ENCODE data around the gene CITED1. TPM values are rescaled to one million over a fixed set of nuclear protein-coding genes. Genes with fewer than 3 reads are reported as not detected.

Gene CITED1
- total and polyA plus RNA-seq, 2 donors (not counting 3 experiments of a cell fraction or from before 2014, with no cell fraction given), result not detected

GRCh38 chrX:72262077-72262476 lies 43.6 kb downstream of the CITED1 start:
- no peak overlapping the region for H2AFZ ChIP-seq (ENCODE audit: low read depth, low read length)
- no peaks in the 10 kb centered on the region for H3K27me3 ChIP-seq (ENCODE audit: control insufficient read depth in 2 of 2, insufficient read depth in 2 of 2, low read length in 2 of 2)
- POLR2A ChIA-PET, result no interaction called here
- H3K9ac ChIP-seq (replicated peaks; ENCODE audit: extremely low read depth, insufficient read depth, low read length), result no peak overlapping the region
- H3K27ac ChIP-seq (ENCODE audit: insufficient read depth, low read depth, low read length), result no peak overlapping the region
- no peaks in the 10 kb centered on the region for H3K9me1 ChIP-seq (replicated peaks; ENCODE audit: control insufficient read depth, extremely low read depth, insufficient read depth, low read length)
- no TSS peak for BruUV-seq (replicated peaks)
- H3K4me3 ChIP-seq (replicated peaks in 1 of 3; ENCODE audit: insufficient read depth in 1 of 3, low read depth in 1 of 3, low read length in 3 of 3), result no peak overlapping the region
- H3K79me2 ChIP-seq (ENCODE audit: control insufficient read depth, insufficient read depth, low read length), result no peaks in the 10 kb centered on the region
- H4K20me1 ChIP-seq (replicated peaks; ENCODE audit: control insufficient read depth, extremely low read depth, insufficient read depth, low read length), result no peaks in the 10 kb centered on the region
- CTCF ChIA-PET, result no interaction called here
- H3K9me3 ChIP-seq (replicated peaks; ENCODE audit: control insufficient read depth, insufficient read depth, low read length), result no peaks in the 10 kb centered on the region
- H3K36me3 ChIP-seq (ENCODE audit: control insufficient read depth in 2 of 2, extremely low read depth in 1 of 2, insufficient read depth in 2 of 2, low read length in 2 of 2), result no peaks in the 10 kb centered on the region
- FAIRE-seq, result no peak
- no peak for DNase-seq (ENCODE audit: low read depth, low spot score)
- no peak overlapping the region for H3K4me2 ChIP-seq (ENCODE audit: insufficient read depth, low read length)
- intact Hi-C loops (cut with micrococcal nuclease), result no loop called here
- TF ChIP-seq CTCF (IDR thresholded peaks at IDR 0.05; ENCODE audit: extremely low read depth in 1 of 2, insufficient read depth in 1 of 2, low read depth in 1 of 2, low read length in 2 of 2), result no peak
- TF ChIP-seq EZH2 (IDR thresholded peaks at IDR 0.05; ENCODE audit: borderline replicate concordance, low read depth, low read length, severe bottlenecking), result no peak
- TF ChIP-seq GATA2 (IDR thresholded peaks at IDR 0.05; ENCODE audit: insufficient read depth, insufficient read length, low read depth, low read length), result no peak
- no peak for TF ChIP-seq MYC (IDR thresholded peaks at IDR 0.05; ENCODE audit: low read depth, low read length)
- no peak for TF ChIP-seq JUN (IDR thresholded peaks at IDR 0.05; ENCODE audit: borderline replicate concordance, insufficient read depth, insufficient read length, low read depth)
- no peak for TF ChIP-seq FOS (IDR thresholded peaks at IDR 0.05; ENCODE audit: borderline replicate concordance, insufficient read depth, low read length)
- no peak for TF ChIP-seq MAX (IDR thresholded peaks at IDR 0.05; ENCODE audit: insufficient read depth, insufficient read length)
- no peak for TF ChIP-seq POLR2A (IDR thresholded peaks at IDR 0.05; ENCODE audit: low read depth, low read length)
- TF ChIP-seq POLR2AphosphoS5 (IDR thresholded peaks at IDR 0.05; ENCODE audit: insufficient read depth, low read depth, low read length), result no peak
- dilution Hi-C loops (cut with MboI; ENCODE audit: extremely low pct_ligation_motif_present, low sequenced_read_pairs), result no loop called here
- H3K4me1 ChIP-seq (ENCODE audit: control insufficient read depth, extremely low read depth, insufficient read depth, low read length), result peaks cover 6% of the 10 kb centered on the region
